GM12801 (cell line): Measurements from ENCODE around the gene CAPRIN1.

Experiments
- CTCF ChIP-seq: IDR thresholded peaks from one replicate; pipeline ENCODE4 v1.5.1; 2011; ENCODE audit warnings: control low read depth; ENCODE audit not compliant: insufficient read length; ENCODE audit errors: extremely low read depth

CAPRIN1 gene

DNA sequence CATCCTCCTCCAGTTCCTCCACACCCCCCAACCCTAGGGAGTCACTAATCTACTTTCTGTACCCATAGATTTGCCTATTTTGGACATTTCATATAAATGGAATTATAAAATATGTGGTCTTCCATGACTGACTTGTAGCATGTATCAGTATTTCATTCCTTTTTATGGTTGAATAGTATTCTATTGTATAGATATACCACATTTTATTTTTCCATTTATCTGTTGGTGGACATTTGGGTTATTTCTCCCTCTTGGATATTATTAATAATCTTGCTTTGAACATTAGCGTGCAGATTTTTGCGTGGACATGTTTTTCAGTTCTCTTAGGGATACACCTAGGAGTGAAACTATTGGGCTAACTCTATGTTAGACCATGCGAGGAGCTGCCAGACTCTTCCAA is 77.3 kb downstream of the CAPRIN1 start:
- TF ChIP-seq CTCF: no peak

- no peak for TF ChIP-seq CTCF
These were observed 80.9 kb downstream of the CAPRIN1 start for GRCh38 chr11:34132261-34132965.

DNA sequence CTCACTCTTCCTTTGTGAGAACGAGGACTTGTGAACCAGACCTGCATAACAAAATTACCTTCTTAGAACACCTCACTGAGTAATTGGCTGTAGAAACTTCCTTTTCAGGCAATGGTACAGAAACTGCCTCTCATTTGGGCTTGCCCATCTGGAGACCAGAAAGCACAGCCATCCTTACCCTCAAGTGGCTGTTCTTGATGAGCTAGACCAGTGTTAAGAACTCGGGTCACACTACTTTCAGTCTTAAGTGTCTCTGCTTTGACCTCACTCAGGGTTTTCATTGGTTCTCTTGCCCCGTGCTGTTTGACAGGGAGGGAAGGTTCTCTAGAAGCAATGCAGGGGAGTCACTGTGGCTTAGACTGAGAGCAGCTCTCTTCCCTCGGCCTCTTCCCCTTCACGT is 83.2 kb downstream of the CAPRIN1 start:
- TF ChIP-seq CTCF: no peak

GRCh38 chr11:34135439-34135838 is 83.9 kb downstream of the CAPRIN1 start:
- no peak for TF ChIP-seq CTCF

GRCh38 chr11:34136420-34136819 is 84.9 kb downstream of the CAPRIN1 start:
- TF ChIP-seq CTCF: no peak

- no peak for TF ChIP-seq CTCF
These were observed 87.8 kb downstream of the CAPRIN1 start for GRCh38 chr11:34139346-34139745.

DNA sequence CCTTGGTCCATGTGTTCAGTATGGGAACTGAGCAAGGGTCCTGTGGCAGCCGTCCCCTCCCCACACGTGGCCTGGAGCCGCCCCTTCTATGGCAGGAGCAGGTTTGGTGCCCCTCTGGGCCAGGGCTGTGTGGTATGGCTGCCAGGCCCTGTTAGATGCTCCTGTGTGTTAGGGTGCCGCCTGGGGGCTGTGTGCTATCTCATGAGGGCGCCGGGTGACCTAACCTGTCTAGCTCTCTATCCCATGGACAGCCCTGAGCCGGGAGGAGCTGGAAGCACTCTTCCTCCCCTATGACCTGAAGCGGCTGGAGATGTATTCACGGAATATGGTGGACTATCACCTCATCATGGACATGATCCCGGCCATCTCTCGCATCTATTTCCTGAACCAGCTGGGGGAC is 88.6 kb downstream of the CAPRIN1 start:
- TF ChIP-seq CTCF: no peak
